Osteoblast (primary cell): Measurements from ENCODE around the gene CBR4. TPM values are rescaled to one million over a fixed set of nuclear protein-coding genes. Genes with fewer than 3 reads are reported as not detected.

Experiments
- DNase-seq: peaks from one replicate; pipeline ENCODE4 v3.0.0; 2011; ENCODE audit warnings: low spot score, mixed read lengths; ENCODE audit not compliant: insufficient read length; ENCODE audit errors: missing footprints
- H2AFZ ChIP-seq: 2 replicates; pipeline ENCODE4 v1.6.0; 2011; ENCODE audit warnings: mild to moderate bottlenecking, low read length
- H3K27ac ChIP-seq: 2 replicates; pipeline ENCODE4 v1.5.1; 2011; ENCODE audit warnings: mild to moderate bottlenecking, low read depth, low read length, moderate library complexity
- H3K27me3 ChIP-seq: 2 replicates; pipeline ENCODE4 v1.6.0; 2012; ENCODE audit warnings: mild to moderate bottlenecking, control low read depth, inconsistent platforms, low read length, moderate library complexity; ENCODE audit not compliant: insufficient read depth
- H3K36me3 ChIP-seq: 2 replicates; pipeline ENCODE4 v1.5.1; 2011; ENCODE audit warnings: mild to moderate bottlenecking, low read length, control low read depth, moderate library complexity; ENCODE audit not compliant: insufficient read depth
- H3K4me1 ChIP-seq: 2 replicates; pipeline ENCODE4 v1.5.1; 2011; ENCODE audit warnings: mild to moderate bottlenecking, low read length, control low read depth, moderate library complexity; ENCODE audit not compliant: insufficient read depth
- H3K4me2 ChIP-seq: 2 replicates; pipeline ENCODE4 v1.6.0; 2011; ENCODE audit warnings: mild to moderate bottlenecking, low read length; ENCODE audit not compliant: insufficient read depth
- H3K4me3 ChIP-seq: fragments of 200-600 bp; sonication (generic); 3 replicates; pipeline ENCODE4 v1.5.1; 2012; ENCODE audit warnings: mild to moderate bottlenecking, low read length, inconsistent platforms; ENCODE audit not compliant: insufficient read depth
- H3K79me2 ChIP-seq: 2 replicates; pipeline ENCODE4 v1.6.0; 2012; ENCODE audit warnings: mild to moderate bottlenecking, low read length, control low read depth, inconsistent platforms; ENCODE audit not compliant: insufficient read depth
- H3K9me3 ChIP-seq: 2 replicates; pipeline ENCODE4 v1.5.1; 2011; ENCODE audit warnings: low read depth, low read length, control low read depth
- H4K20me1 ChIP-seq: 2 replicates; pipeline ENCODE4 v1.6.0; 2012; ENCODE audit warnings: mild to moderate bottlenecking, low read length, control low read depth; ENCODE audit not compliant: insufficient read depth
- small RNA-seq: library from RNA; depleted of rRNA; stranded (forward); fragments of <200 nt; gene quantifications from one replicate; pipeline ENCODE3, GENCODE V24; 2012
- total RNA-seq: library from RNA; depleted of rRNA; stranded (reverse); fragments of >200 nt; gene quantifications from 2 replicates; pipeline ENCODE4 v1.2.3, GENCODE V29; 2012
- TF ChIP-seq, protein P1 (sequence below): IDR thresholded peaks from 2 replicates; pipeline ENCODE4 v1.5.1; 2011; ENCODE audit warnings: mild to moderate bottlenecking, low read depth, low read length, moderate library complexity; ENCODE audit errors: extremely low read depth

The CBR4 gene
- total RNA-seq, 1 donor: 19.2 TPM

DNA sequence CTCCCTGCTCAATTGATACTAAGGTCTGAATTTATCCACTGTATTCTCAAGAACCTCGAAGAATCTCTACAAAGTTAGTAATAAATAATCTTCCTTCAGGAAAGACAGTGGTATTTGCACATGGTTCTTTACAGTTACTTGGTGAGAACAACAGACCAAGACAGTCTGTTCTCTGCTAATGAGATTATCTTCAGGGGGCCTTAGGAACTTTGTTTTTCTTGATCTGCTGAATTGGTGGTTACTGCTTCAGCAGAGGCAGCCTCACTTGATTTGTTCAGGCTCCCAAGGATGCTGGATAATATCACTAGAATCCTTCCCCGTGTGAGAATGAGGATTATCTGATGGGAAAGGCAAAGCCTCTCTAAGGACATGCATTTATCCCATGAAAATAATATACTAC lies 64.8 kb downstream of the CBR4 start:
- H3K27me3 ChIP-seq: no peaks in the 10 kb centered on the region
- H4K20me1 ChIP-seq: no peaks in the 10 kb centered on the region
- no peak overlapping the region for H2AFZ ChIP-seq
- H3K9me3 ChIP-seq: no peaks in the 10 kb centered on the region
- H3K27ac ChIP-seq: no peak overlapping the region
- TF ChIP-seq, protein P1, sequence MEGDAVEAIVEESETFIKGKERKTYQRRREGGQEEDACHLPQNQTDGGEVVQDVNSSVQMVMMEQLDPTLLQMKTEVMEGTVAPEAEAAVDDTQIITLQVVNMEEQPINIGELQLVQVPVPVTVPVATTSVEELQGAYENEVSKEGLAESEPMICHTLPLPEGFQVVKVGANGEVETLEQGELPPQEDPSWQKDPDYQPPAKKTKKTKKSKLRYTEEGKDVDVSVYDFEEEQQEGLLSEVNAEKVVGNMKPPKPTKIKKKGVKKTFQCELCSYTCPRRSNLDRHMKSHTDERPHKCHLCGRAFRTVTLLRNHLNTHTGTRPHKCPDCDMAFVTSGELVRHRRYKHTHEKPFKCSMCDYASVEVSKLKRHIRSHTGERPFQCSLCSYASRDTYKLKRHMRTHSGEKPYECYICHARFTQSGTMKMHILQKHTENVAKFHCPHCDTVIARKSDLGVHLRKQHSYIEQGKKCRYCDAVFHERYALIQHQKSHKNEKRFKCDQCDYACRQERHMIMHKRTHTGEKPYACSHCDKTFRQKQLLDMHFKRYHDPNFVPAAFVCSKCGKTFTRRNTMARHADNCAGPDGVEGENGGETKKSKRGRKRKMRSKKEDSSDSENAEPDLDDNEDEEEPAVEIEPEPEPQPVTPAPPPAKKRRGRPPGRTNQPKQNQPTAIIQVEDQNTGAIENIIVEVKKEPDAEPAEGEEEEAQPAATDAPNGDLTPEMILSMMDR: no peak
- no peaks in the 10 kb centered on the region for H3K4me1 ChIP-seq
- H3K4me3 ChIP-seq: no peak overlapping the region
- no peaks in the 10 kb centered on the region for H3K36me3 ChIP-seq
- H3K79me2 ChIP-seq: no peaks in the 10 kb centered on the region
- no peak overlapping the region for H3K4me2 ChIP-seq
- DNase-seq: no peak

DNA sequence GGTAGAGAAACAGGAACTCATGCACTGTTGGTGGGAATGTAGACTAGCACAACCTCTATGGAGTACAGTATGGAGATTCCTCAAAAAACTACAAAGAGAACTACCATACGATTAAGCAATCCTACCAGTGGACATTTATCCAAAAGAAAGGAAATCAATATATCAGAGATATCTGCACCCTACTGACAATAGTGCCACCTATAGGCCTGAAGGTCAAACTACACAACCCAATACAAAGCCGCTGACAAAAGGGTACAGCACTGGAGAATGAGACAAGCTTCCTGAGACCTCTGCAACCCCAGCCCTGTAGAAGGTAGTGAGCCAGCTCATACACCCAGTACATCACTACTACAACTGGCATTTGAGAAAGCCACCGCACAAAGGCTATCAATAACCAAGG lies 67.1 kb downstream of the CBR4 start:
- H3K27ac ChIP-seq: no peak overlapping the region
- no peaks in the 10 kb centered on the region for H3K27me3 ChIP-seq
- no peak overlapping the region for H2AFZ ChIP-seq
- no peak overlapping the region for H3K4me2 ChIP-seq
- no peaks in the 10 kb centered on the region for H3K36me3 ChIP-seq
- H3K79me2 ChIP-seq: no peaks in the 10 kb centered on the region
- TF ChIP-seq, protein P1: peak; percentile 54
- H3K4me3 ChIP-seq: no peak overlapping the region
- no peak for DNase-seq
- H3K4me1 ChIP-seq: no peaks in the 10 kb centered on the region
- H3K9me3 ChIP-seq: no peaks in the 10 kb centered on the region
- no peaks in the 10 kb centered on the region for H4K20me1 ChIP-seq

Small RNAs within 50 kb of the gene (small RNA-seq; reads per million reads assigned to genes)
- gene RNY4P17: 1.9 reads per million, percentile 64 among the genes with 10 or more reads in this experiment
